Spleen (tissue), 11 donors: ENCODE measurements around the gene TMEM169. TPM values are rescaled to one million over a fixed set of nuclear protein-coding genes. Genes with fewer than 3 reads are reported as not detected.

Source experiments
- DNase-seq: peaks from one replicate; pipeline ENCODE4 v3.0.0-alpha.2; 2020
- H3K27ac ChIP-seq, 8 donors: fragments of 200-600 bp; sonication (generic) in 7 of 8; 1 replicate in 4 of 8; 2 replicates in 4 of 8; pipeline versions ENCODE4 v1.5.0 to v1.8.0; 2016 to 2021; ENCODE audit warnings: inconsistent platforms in 4 of 8, mild to moderate bottlenecking in 4 of 8, moderate library complexity in 1 of 8
- H3K27me3 ChIP-seq, 7 donors: fragments of 200-600 bp; sonication (generic) in 6 of 7; replicated peaks in 1 of 7; 1 replicate in 4 of 7; 2 replicates in 3 of 7; pipeline versions ENCODE4 v1.5.0 to v1.8.0; 2016 to 2021; ENCODE audit warnings: inconsistent platforms in 3 of 7, mild to moderate bottlenecking in 1 of 7
- H3K36me3 ChIP-seq, 6 donors: fragments of 200-600 bp; sonication (generic) in 5 of 6; 1 replicate in 4 of 6; 2 replicates in 2 of 6; pipeline versions ENCODE4 v1.5.0 to v1.8.0; 2016 to 2021; ENCODE audit warnings: inconsistent platforms in 2 of 6
- H3K4me1 ChIP-seq, 6 donors: fragments of 200-600 bp; sonication (generic) in 5 of 6; 1 replicate in 3 of 6; 2 replicates in 3 of 6; pipeline versions ENCODE4 v1.5.0 to v1.8.0; 2016 to 2021; ENCODE audit warnings: inconsistent platforms in 3 of 6
- H3K4me3 ChIP-seq, 8 donors: fragments of 200-600 bp; sonication (generic) in 7 of 8; 1 replicate in 4 of 8; 2 replicates in 4 of 8; pipeline versions ENCODE4 v1.5.0 to v1.8.0; 2016 to 2021; ENCODE audit warnings: inconsistent platforms in 4 of 8, mild to moderate bottlenecking in 4 of 8, moderate library complexity in 2 of 8
- H3K9me3 ChIP-seq, 8 donors: fragments of 200-600 bp; sonication (generic) in 7 of 8; 1 replicate in 4 of 8; 2 replicates in 4 of 8; pipeline versions ENCODE4 v1.5.0 to v1.8.0; 2016 to 2021; ENCODE audit warnings: inconsistent platforms in 4 of 8
- CTCF ChIP-seq, 11 experiments: fragments of 200-600 bp in 7 of 11; fragments of 450-650 bp in 4 of 11; sonication (generic) in 4 of 11; IDR thresholded peaks in 8 of 11; conservative IDR thresholded peaks in 3 of 11; 1 replicate in 7 of 11; 2 replicates in 4 of 11; pipeline versions ENCODE4 v1.4.0 to v1.8.0; 2016 to 2021; ENCODE audit warnings: antibody characterized with exemption in 11 of 11, inconsistent platforms in 4 of 11, mild to moderate bottlenecking in 1 of 11
- POLR2A ChIP-seq, 3 donors: fragments of 450-650 bp; IDR thresholded peaks; one replicate each; pipeline ENCODE4 v1.5.1; 2017; ENCODE audit warnings: antibody characterized with exemption in 3 of 3, mild to moderate bottlenecking in 1 of 3
- POLR2AphosphoS5 ChIP-seq, 3 donors: sonication (generic); formaldehyde crosslinking; IDR thresholded peaks; one replicate each; pipeline ENCODE4 v1.5.1; 2017; ENCODE audit warnings: antibody characterized with exemption in 3 of 3
- WGBS, 5 donors: extraction: QIAGEN DNeasy Blood & Tissue Kit in 3 of 5; methylation state at CpG; one replicate each; pipeline versions ENCODE4 v1.1.5 to v1.1.7; 2013 to 2018; 5-methylcytosine and 5-hydroxymethylcytosine counted together
- intact Hi-C: fragments of 100-400 bp; cut with DNase I; formaldehyde crosslinking; loops from one replicate; pipeline ENCODE4 v1.15.0; 2023; ENCODE audit warnings: low total_unique reads
- polyA plus RNA-seq, 3 donors: library from polyadenylated mRNA; stranded (reverse); fragments of 200-250 nt; gene quantifications; one replicate each; pipeline ENCODE4 v1.2.1, GENCODE V29; 2013
- total RNA-seq, 7 donors: library from RNA; depleted of rRNA in 3 of 7; stranded (reverse); fragments of >200 nt in 3 of 7; fragmentation: NEBNext Ultra II Directional in 4 of 7; extraction: Animal tissue kit (Norgen Biotek cat#: 25700) in 4 of 7; gene quantifications; one replicate each; pipeline versions ENCODE4 v1.1.0 to v1.2.1, GENCODE V29; 2016 to 2021
- donor health status: healthy with polysubstance abuse.
- donor health status: DM: no; HTN: no; CAD: no; lungs with moderate emphysema.
- donor health status: DM: no; HTN: no; CAD: no.
- donor health status: Bipolar disorder and iron deficiency.
- donor health status: healthy.
- donor health status: DM: no; HTN: no; CAD: no.
- donor health status: DM: yes; HTN: yes; CAD: no.

The TMEM169 gene
- total and polyA plus RNA-seq, 10 donors = 0.19 to 1.3 (median 0.83) TPM

- H3K4me3 ChIP-seq = no peak overlapping the region
- no peaks in the 10 kb centered on the region for H3K9me3 ChIP-seq
- no peaks in the 10 kb centered on the region for H3K27me3 ChIP-seq
- TF ChIP-seq CTCF (IDR thresholded peaks at IDR 0.05 in 8 of 11, conservative IDR thresholded peaks at IDR 0.05 in 3 of 11) = no peak
- no peak for TF ChIP-seq POLR2AphosphoS5 (IDR thresholded peaks at IDR 0.05)
- TF ChIP-seq POLR2A (IDR thresholded peaks at IDR 0.05) = no peak
- peak overlapping the region in 4 of 8 donors; percentile 2 to 48 (median 21) for H3K27ac ChIP-seq
- no peak for DNase-seq
- WGBS, 5 donors = 64 to 88% (median 75%) methylated on average over 6 of the region's 6 CpGs
- intact Hi-C loops = no loop called here
- H3K36me3 ChIP-seq = peaks cover 3 to 100% (median 97%) of the 10 kb centered on the region in 6 donors
- peaks cover 0 to 88% (median 23%) of the 10 kb centered on the region in 6 donors for H3K4me1 ChIP-seq
These were observed 48.7 kb downstream of the TMEM169 start for GRCh38 chr2:216130346-216130971.

DNA sequence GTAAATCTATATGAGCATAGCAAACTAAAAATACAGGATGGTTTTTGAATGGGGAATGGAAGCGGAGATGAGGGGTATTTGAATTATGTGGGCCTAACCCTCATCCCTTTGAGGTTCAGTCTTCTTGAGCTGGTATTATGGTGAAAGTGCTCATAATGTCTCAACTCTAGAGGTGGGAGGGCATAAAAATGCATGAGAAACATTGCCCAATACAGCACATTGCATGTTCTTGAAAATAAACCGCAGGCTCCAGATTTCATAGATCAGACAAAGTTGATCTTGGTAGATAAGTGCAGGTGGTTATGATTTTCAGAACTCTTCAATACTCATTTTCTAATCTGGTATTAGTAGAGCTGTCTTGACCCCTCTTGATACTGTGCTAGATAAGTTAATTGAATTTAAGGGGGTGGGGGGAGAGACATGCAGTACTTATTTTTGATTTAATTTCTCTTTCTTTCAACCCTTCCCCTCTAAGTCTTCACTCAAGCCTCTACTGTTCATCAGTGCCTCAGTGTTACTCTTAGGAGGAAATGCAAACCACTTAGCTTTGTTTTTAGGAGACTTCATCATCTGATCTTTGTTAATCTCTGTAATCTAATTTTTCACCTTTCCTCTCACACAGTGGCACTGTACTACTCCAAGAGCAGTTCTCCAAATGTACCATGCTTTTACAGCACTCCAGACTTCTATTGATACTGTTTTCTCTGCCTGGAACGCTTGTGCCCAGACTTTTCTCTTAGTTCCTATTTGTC, 49.6 kb downstream of the TMEM169 start:
- H3K9me3 ChIP-seq = no peaks in the 10 kb centered on the region
- intact Hi-C loops = no loop called here
- DNase-seq = no peak
- H3K27ac ChIP-seq = peak overlapping the region in 4 of 8 donors; percentile 0 to 48 (median 18)
- no peaks in the 10 kb centered on the region for H3K27me3 ChIP-seq
- peaks cover 0 to 100% (median 97%) of the 10 kb centered on the region in 6 donors for H3K36me3 ChIP-seq
- 68 to 85% (median 81%) methylated on average over 3 of the region's 3 CpGs for WGBS, 5 donors
- no peak for TF ChIP-seq POLR2AphosphoS5 (IDR thresholded peaks at IDR 0.05)
- no peak overlapping the region for H3K4me3 ChIP-seq
- H3K4me1 ChIP-seq = peaks cover 0 to 80% (median 22%) of the 10 kb centered on the region in 6 donors

DNA sequence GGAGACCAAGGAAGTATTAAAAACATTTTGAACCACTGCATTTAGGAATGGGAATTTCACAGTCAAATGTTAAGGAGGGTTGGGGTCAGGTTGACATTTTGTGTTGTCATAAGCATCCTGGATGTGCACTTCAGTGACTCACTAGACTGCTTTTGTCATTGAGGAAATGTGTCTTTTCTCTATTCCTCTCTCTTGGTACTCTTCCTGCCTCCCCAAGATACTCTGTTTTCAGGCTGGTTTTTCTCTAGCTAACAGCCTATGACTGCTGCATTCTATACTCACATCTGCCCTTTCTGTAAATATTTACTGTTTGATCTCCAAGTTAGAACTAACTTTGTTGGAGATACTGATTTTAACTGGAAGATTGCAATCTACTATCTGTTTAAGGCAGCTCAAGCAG, 50.9 kb downstream of the TMEM169 start:
- Histone ChIP-seq H3K27me3 (no peaks in the 10 kb centered on the region), H3K9me3 (no peaks in the 10 kb centered on the region), H3K36me3 (peaks cover 0 to 100% (median 97%) of the 10 kb centered on the region in 6 donors), H3K27ac (peak overlapping the region in 4 of 8 donors; percentile 29 to 48 (median 38)), H3K4me3 (no peak overlapping the region), H3K4me1 (peaks cover 0 to 67% (median 21%) of the 10 kb centered on the region in 6 donors)
- TF ChIP-seq POLR2A (IDR thresholded peaks at IDR 0.05) (no peak), CTCF (IDR thresholded peaks at IDR 0.05 in 8 of 11, conservative IDR thresholded peaks at IDR 0.05 in 3 of 11) (no peak)
- no peak for DNase-seq
- intact Hi-C loops = no loop called here

DNA sequence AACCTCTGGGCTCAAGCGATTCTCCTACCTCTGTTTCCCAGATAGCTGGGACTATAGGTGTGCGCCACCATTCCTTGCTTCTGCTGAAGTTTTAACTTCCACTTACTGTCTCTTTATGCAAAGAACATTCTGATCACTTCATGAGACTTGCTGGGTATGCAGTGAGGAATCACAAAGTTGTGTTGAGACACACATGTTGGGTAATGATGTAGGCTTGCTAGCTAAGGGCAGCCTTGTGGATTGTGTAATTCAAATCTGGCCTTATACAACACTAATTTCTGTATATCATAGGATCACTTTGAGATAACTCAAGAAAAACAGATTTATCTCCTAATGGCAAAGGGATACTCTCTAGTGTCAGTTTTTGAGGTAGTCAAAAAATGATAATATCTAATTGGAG, 51.7 kb downstream of the TMEM169 start:
- Histone ChIP-seq H3K4me3 (no peak overlapping the region), H3K27me3 (no peaks in the 10 kb centered on the region), H3K9me3 (no peaks in the 10 kb centered on the region), H3K36me3 (peaks cover 0 to 100% (median 98%) of the 10 kb centered on the region in 6 donors), H3K4me1 (peaks cover 0 to 59% (median 19%) of the 10 kb centered on the region in 6 donors), H3K27ac (peak overlapping the region in 4 of 8 donors; percentile 23 to 48 (median 35))
- 88 to 95% (median 91%) methylated on average over 2 of the region's 2 CpGs for WGBS, 5 donors
- intact Hi-C loops = no loop called here
- no peak for DNase-seq
- TF ChIP-seq POLR2A (IDR thresholded peaks at IDR 0.05) = no peak
- TF ChIP-seq CTCF (IDR thresholded peaks at IDR 0.05 in 8 of 11, conservative IDR thresholded peaks at IDR 0.05 in 3 of 11) = no peak
- no peak for TF ChIP-seq POLR2AphosphoS5 (IDR thresholded peaks at IDR 0.05)
